ENCODE measurements around the gene AGPAT3.

AGPAT3 gene

DNA sequence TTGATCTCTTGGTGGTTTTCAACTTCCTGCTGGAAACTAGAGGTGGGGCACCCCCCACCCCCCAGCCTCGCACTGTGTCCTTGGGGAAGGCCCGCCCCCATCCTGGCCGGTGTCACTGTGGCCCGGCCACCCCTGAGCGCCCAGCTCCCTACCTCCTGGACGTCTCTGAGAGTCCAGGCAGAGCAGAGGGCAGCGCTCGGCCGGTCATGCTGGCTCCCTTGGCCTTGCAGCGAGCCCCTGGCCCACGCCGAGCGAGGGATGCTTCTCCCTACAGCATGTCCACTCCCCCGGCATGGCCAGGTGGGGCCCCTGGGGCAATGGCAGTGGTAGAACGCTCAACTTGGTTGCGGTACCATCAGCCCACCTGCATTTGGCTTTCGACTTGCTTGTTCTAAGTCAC, 118.4 kb downstream of the AGPAT3 start:
- DNase-seq: no peak

DNA sequence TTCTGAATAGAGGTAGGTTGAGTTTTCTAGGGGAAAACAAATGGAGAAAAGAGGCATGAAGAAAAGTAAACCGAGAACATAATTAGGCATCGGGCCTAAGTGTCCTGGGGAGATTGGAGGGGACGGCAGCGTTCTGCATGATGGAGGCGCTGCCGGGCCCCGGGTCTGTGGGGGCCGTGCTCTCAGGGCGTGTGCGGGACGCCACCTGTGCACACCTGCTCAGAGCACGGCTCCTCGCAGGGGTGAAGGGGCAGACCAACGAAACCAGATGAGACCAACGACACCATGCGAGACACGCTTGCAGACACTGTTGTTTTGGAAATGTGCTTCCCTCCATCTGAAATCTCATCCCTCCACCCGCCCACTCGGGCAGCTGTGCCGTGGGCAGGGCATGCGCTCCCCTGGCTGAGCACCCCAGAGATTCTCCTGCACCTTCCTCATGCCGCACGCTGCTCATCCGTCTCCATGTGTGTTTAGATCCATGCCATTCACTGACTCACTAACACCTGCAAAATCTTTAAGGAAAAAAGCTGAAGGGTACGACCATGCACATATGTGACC, 118.9 kb downstream of the AGPAT3 start:
- no peak for DNase-seq

DNA sequence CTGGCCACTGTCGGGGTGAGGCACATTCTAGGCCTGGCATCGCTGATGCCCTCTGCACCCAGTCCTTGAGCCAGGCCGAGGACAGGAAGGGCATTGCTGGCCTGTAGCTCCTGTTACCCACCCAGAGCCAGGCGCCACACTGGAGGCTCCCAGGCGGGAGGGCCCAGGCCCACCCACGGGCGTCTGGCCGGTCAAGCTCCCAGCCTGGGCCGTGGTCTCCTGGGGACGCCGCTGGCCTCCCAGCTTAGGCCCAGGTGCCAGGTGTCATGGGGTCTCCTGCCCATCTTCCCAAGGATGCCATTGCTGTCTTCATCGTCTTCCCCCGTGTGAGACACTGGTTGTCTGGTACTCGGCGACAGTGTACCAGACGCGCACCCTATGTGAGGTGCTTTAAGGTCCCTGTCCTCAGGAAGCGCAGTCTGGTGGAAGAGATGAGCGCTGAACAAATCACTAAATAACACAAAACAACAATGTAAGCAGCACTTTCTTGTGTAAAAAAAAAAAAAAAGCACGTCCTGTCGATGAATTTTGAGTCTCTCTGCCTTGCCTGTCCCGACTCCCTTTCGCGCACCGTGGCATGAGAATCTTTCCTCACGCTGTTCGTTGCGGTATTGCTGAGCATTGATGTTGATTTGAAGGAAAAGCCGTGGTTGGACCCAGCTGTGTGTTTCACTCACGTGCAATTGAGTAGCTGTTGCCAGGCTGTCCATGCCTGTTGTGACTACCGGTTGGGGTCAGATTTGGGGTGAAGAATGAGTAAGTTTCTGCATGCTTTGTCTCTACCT, 120.1 kb downstream of the AGPAT3 start:
- no peak for DNase-seq

DNA sequence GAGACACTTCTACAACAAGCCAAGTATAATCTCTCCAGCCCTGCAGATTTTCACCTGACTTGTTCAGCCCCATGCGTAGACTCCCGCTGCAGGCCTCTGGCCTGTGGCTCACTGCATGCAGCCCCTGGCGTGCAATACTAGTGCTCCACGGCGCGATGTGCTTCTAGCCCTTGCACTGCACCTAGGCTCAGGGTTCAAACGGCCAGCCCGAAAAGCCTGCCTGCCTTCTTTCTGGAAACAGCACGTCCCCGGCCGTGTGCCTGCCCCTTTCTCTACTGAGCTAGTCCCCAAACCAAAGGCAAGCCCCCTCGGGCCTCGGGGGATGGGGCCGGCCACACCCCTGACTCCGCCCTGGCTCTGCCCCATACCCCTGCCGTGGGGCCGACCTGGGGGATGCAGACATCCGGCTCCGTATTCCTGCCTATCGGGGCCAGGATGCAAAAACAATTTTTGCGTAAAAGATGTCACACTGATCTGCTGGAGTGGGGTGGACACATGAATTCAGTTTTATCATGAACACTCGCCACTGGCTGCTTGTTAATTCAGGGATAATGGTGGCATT, 120.7 kb downstream of the AGPAT3 start:
- no peak for DNase-seq

DNA sequence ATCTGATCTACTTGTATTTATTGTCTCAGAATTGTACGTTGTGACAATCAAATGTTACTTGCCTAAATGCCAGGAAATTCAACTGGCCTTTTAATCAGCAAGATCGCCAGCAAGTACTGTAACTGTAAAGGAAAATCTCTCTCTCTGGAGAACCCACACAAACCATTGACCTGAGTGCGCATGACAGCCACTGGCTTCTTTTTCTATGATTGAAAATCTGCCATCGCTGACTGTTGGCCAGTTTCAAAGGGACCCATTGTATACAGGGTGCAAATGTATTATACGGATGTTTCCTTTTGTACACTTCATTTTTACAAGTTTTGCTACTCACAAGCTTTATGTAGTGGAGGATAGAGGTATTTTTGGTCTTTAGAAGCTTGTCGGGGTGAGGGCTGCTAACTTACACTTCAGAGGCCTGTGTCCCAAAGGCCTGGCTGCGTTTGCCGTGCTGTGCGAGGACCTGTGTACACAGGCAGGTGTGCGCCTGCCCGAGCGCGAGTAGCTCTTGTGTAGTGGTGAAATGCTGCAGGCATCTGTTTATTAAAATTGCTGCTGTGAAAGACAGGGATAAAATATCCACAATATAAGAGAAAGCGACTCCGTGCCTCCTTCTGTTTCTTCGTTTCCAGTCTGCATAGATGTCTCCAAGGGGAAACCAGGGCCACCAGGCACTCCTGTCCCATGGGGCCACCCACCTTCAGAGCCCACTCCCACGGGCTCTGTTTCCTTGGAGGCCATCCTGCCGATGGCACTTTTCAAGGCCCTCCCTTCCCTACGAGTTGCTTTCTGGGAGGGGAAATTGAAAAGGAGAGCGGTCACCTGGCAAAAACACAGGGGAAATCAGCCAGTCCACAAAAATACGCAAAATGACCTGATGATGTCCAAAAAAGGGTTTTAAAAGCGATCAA, 121.8 kb downstream of the AGPAT3 start:
- no peak for DNase-seq

DNA sequence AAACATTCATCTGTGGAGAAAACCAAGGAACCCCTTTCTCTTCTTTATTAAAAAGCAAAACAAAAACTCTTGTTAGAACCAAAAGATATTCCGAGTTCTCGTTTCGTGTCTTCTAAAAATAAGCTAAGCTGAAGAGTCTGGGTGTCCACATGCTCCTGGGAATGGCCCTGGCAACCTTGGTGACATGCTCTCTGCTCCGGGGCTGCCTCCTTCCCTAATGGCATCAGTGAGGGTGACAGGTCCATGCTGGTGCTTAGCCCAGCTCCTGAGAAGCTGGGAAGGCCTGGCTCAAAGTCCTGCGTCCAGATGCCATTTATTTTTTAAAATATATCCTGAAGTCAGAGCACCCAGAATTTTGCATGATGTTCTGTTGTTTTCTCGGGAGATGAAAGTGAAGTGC, 122.5 kb downstream of the AGPAT3 start:
- no peak for DNase-seq

DNA sequence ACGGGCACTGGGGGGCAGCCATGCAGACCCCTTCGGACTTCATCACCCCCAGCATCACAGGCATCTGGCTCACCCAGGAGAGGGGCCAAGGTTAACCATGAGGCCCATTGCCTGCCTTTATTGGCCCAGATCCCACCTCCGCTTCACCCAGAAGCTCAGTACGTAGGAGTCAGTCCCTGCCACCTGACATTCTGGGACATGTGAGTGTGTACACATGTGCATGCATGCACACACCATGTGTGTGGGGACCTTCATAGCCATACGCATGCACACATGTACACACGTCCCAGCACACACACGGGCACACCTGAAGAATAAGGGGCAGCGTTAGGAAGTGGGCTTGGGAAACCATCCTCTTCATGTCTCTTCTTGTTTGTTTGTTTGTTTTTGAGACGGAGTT, 123.0 kb downstream of the AGPAT3 start:
- no peak for DNase-seq

DNA sequence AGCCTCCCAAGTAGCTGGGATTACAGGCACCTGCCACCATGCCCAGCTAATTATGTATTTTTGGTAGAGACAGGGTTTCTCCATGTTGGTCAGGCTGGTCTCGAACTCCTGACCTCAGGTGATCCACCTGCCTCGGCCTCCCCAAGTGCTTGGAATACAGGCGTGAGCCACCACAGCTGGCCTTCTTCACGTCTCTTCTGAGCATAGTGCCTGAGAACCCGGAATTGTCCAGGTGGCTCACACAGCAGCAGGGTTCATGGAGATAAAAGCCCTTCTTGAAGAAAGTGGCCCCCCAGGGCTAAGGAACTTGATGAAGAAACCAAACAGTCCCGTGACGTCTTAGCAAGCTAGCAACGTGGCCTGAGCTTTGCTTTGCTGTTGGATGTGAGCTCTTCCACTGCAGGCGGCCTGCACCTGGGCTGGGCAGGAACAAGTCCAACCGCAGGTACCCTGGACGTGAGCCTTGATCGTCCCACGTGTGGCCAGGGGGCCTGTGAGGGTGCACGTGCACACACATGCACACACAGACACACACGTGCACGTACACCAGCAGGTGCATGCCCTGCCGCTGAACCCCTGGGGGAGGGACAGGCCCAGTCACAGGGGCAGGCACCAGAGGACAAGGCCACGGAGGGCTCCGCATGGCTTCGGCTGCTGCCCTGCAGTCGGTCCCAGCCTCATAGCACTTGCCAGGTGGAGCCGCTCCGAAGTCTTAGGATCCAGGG, 123.6 kb downstream of the AGPAT3 start:
- no peak for DNase-seq

DNA sequence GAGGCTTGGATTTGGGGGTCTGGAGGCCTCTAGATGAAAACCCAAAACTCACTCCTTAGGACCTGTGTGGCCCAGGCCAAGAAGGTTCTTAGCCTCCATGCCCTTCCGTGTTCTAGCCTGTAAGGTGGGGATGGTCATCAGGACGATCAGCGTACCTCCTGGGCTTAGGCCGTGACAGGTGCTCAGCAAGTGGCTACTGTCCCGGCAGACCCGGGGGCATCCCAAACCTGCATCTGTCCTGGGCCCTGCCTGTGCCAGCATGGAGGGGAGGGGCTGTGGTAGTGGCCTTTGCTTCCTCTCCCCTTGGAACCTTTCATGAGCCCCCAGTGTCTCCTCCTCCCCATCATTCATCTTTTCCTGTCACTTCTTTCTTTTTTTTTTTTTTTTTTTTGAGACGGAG, 124.4 kb downstream of the AGPAT3 start:
- DNase-seq: no peak

DNA sequence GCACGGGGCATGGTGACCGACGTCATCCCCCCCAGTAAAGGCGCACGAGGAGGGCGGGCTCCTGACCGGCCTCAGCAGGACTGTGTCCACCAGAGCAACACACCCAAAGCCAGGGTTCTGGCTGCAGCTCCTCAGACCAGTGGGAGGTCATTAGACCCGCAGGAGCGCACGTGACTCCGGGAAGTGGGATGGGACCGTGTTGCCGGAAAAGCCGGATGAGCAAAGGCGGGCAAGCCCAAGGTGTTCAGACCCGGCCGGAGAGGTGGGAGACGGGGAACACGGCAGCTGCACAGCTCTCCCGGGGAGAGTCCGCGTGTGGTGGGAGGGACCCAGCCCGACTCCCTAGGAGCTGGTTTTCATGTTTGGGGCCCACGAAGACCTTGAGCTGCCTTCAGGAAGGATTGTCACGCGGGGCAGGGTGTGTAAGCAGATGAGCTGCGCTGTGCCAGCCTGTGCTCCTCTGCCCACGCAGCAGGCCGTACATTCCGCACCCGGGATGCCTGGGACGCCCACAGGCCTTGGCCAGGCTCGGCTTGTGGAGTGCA, 126.5 kb downstream of the AGPAT3 start:
- DNase-seq: no peak

DNA sequence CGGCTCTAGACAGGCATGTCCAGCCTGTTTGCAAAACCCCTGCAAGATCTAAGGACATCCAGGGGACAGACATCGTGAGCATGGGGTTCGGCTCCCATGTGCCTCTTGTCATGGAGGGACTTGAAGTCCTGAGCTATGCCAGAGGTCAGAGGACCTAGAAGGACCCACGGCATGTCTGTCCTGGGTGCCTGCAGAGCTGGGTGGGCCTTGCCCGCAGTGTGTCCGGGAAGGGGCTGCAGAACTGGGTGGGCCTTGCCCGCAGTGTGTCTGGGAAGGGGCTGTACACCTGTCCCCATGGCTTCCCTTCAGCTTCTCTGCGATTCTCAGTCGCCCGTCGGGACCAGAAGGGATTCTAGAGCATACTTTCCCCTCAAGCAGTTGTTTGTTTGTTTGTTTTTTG, 127.1 kb downstream of the AGPAT3 start:
- DNase-seq: no peak

DNA sequence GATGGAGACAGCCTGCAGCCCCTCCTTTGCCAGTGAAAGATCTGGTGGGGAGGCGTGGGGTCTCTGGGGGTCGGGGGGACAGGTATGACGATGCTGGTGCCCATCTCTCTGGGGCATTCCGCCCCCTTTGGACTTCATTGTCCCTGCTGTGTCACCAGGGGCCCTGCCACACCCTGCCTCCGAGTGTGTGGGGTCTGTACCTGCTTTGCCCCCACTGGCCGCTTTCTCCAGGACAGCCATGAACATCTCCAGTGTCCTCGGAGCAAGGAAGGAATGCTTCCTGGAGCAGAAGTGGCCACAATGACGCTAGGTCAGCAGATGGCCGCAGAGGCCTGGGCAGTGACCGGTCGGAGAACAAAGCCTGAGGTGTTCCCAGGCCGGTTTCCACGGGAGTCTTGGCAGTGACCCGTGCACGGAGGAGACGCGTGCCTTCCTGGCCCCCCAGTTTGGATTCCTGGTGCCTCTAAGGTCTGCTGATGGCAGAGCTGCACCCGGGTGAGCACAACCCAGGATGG, 128.5 kb downstream of the AGPAT3 start:
- no peak for DNase-seq

DNA sequence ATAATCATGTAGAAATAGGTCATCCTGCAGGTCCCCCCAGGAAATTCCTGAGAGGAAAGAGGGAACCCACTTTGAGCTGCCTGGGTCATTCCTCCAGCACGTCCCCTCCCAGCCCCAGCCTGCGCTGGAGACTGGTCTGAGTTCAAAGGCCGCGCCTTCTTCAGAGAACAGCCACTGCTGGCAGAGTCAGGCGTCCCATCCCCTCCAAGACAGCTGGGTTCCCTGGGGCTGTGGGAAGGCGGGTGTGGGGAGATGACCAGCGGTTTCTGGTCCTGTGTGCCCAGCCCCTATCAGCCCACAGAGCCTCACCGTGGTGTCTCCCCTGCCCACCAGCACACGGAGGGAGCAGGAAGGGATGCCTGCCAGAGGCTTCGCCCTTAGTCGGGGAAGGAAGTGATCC, 129.1 kb downstream of the AGPAT3 start:
- no peak for DNase-seq

DNA sequence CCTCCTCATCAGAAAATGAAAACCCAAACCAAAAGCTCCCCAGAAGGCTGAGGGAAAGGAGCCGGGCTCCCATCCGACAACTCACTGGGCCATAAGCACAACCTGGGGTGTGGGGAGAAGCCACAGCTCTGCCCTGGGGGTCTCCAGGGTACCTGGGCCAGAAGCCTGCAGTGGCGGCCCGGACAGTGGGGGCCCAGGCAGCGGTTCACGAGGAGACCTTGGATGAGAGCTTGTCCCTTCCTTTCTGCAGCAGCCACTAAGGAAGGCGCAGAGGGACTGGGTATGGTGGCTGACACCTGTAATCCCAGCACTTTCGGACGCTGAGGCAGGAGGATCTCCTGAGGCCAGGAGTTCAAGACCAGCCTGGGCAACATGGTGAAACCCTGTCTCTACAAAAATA, 129.6 kb downstream of the AGPAT3 start:
- no peak for DNase-seq

DNA sequence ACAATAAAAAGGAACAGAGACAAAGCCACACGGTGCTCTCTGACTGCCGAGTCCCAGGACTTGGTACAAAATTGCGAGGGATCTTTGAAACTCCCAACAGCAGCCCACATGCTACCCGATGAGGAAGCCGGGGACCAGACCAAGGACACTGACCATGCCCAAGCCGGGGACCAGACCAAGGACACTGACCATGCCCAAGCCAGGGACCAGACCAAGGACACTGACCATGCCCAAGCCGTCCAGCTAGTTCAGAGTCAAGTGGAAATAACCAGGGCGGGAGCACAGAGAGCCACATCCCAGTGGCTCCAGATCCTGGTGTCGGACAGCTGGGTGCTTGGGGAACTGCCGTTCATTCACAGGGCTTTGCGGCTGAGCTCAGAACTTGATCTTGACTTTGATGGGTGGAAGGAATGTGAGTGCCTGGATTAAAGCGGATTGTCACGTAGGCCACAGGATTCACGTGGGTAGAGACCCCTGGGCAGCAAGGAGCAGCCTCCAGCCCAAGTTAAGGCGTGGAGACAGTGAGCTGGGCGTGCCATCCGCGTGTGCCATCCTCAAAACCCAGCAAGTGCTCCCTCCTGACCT, 130.6 kb downstream of the AGPAT3 start:
- no peak for DNase-seq

DNA sequence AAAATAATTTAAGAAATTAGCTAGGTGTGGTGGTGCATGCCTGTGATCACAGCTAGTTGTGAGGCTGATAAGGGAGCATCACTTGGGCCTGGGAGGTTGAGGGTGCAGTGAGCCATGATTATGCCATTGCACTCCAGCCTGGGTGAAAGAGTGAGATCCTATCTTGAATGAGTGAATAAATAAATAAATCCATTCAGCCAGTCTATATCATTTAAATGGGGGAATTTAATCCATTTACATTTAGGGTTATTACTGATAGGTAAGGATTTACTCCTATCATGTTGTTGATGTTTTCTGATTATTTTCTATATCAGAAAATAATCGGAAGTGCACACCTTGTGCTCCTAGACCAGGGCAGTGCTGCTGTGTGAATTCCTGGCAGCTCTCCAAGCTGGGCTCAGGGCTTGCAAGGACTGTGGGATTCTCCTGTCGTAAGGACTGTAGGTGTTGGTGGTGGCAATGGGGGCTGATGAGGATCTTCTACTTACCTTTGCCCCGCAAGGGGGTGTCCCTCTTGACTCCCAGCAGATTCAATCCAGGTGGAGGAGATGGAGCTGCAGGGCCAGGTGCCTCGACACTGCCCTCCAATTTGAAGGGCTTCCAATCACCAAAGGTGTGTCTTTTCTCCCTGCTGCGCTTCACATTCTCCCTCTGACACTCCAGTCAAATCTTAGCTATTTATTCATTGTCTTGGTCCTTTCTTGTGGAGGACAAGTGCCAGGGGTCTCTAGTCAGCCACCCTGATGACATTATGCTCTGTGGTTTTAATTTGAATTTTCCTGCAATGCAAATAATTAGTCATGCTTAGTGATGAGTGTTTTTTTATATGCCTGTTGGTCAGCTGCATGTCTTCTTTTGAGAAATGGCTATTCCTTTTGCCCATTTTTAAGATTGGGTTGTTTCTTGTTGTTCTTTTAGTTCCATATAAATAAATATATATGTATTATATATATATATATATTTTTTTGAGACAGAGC, 133.0 kb downstream of the AGPAT3 start:
- no peak for DNase-seq

DNA sequence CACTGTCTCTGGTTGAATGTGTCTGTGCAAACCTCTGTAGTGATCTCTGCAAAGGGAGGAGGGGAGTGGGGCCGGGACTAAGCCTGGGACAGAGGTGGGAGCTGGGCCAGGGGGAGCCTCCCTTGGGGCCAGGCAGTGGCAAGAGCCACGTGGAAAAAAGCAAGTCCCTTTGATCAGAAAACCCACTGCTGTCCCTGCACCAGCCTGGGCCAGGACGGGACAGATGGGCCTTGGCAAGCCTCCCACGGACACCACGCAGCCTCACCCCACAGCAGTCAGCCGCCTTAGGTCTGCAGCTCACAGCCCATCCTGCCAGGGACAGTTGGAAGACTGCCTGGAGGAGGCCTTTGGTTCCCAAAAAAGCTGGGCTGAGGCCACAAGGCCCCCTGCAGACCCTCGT, 135.3 kb downstream of the AGPAT3 start:
- DNase-seq: no peak

DNA sequence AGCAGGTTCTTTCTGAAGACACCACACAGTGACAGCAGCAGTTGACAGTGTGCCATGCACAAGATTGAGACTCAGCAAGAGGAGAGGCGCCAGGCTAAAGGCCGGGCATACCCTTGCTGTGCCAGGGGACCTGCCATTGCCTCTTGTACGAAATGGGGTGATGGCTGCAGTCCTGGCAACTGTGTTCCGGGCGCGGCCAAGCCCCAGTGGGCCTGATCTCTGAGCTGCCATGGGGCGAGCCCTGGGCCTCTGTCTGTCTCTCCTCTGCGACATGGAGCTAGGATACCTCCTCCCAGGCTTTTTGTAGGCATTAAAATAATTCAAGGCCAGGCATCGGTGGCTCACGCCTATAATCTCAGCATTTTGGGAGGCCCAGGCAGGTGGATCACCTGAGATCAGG, 137.5 kb downstream of the AGPAT3 start:
- DNase-seq: no peak

DNA sequence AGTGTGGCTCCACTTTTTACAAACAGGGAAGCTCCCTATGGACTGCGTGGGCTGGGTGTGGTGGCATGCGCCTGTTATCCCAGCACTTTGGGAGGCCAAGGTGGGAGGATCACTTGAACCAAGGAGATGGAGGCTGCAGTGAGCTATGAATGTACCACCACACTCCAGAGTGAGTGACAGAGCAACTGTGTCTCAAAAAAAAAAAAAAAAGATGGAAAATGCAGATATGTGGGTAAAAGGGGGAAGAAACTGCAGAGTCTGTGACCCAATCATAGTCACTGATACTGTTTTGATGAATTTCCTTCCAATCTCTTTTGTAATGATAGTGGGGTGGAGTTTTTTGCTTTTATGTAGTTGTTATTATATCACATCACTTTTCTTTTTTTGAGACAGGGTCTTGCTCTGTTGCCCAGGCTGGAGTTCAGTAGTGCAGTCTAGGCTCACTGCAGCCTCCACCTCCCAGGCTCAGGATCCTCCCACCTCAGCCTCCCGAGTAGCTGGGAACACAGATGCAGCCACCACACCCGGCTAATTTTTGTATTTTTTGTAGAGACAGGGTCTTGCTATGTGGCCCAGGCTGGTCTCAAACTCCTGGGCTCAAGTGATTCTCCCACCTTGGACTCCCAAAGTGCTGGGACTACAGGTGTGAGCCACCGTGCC, 138.4 kb downstream of the AGPAT3 start:
- DNase-seq: no peak

DNA sequence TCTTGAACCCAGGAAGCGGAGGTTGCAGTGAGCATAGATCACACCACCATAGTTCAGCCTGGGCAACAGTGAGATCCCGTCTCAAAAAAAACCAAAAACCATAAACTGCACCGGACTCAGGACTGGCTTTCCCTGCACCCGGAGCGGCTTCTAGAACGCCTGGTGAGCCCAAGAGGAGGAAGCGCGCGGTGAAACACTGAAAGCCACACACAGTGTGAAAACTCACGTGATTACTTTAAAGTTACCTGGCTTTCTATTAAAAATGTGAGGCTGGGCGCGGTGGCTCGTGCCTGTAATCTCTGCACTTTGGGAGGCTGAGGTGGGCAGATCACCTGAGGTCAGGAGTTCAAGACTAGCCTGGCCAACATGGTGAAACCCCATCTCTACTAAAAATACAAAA, 140.0 kb downstream of the AGPAT3 start:
- no peak for DNase-seq
